Measurements from ENCODE around the gene SCAI.
"Not testable (repeated sequence)": the region's sequence is repeated elsewhere in the genome, so short reads cannot be mapped to it uniquely, and the experiment has no call there.

Gene SCAI

GRCh38 chr9:125143377-125144090 is at the start of gene SCAI:
Gene SCAI, minus strand, starts transcription at chr9:125143528. Its CDS starts 91 bp downstream, at chr9:125143437.
- DNase-seq (ENCODE audit: low spot score): peak; percentile 99
- Histone ChIP-seq H3K4me3 (peak within 1 kb of the TSS; percentile 91), H3K27ac (peak within 1 kb of the TSS; percentile 36 to 76)
- peak; percentile 99 for TF ChIP-seq CTCF (IDR thresholded peaks at IDR 0.05)

GRCh38 chr9:125190361-125190801 is 47.1 kb upstream of the SCAI start:
- TF ChIP-seq CTCF (IDR thresholded peaks at IDR 0.05): no peak
- Histone ChIP-seq H3K27ac (peak overlapping the region; percentile 96 to 98), H3K4me3 (peak overlapping the region; percentile 97)
- DNase-seq (ENCODE audit: low spot score): no peak

DNA sequence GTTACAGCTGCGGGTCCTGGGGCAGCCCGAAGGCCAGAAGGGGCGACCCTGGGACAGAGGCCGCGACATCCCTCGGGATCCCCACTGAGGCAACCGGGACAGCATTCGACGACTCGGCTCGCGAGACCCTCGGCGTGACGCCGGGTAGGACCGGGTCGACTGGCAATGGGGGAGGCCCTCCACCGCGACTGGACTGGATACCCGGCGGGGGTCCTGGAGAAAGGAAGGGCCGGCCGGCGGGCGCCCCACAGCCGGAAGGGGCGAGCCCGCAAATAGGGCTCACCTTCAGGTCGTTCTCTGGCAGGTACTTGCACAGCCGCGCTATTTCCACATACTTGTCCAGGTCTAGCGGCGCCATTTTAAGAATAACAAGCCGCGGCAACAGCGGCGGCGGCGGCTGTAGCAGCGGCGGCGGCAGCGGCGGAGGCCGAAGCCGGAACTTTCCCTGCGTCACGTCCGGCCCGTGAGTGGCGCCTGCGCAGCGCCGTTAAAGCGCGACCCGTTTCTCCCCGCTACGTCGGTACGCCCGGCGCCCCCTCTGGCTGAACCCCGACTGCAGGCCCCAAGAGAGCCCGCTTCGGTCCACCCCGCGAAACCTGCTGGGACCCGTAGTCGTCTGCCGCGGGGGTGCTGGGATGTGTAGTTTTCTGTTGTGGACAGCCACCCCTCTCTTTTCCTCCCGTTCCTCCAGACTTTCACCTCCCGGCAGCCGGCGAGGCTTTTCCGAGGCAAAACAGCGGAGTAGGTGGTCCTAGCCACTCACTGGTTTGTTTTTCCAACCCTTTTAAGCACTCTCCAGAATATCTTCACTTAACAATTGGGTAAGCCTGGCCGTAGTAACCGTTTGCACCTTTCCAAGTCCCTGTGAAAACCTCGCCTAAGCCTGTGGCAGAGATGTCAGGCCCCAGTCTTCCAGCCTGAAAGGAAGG is 46.3 kb upstream of the SCAI start, which contains the start of gene PPP6C:
Gene PPP6C, minus strand, starts transcription at position 443 of the 929 bp plus-strand sequence. Its CDS starts 85 bp downstream, at position 358.
- peak; percentile 28 for TF ChIP-seq CTCF (IDR thresholded peaks at IDR 0.05)
- DNase-seq (ENCODE audit: low spot score): peak; percentile 97
- peak within 1 kb of the TSS; percentile 96 to 98 for H3K27ac ChIP-seq
- H3K4me3 ChIP-seq: peak within 1 kb of the TSS; percentile 97

- Histone ChIP-seq H3K27ac (peak overlapping the region; percentile 96 to 98), H3K4me3 (peak overlapping the region; percentile 97)
- DNase-seq (ENCODE audit: low spot score): no peak
- no peak for TF ChIP-seq CTCF (IDR thresholded peaks at IDR 0.05)
Observed at GRCh38 chr9:125189011-125189360, 45.7 kb upstream of the SCAI start.

- no peak for TF ChIP-seq CTCF (IDR thresholded peaks at IDR 0.05)
- no peak for DNase-seq (ENCODE audit: low spot score)
- Histone ChIP-seq H3K27ac (peak overlapping the region; percentile 73 to 88), H3K4me3 (peak overlapping the region; percentile 31)
Observed at GRCh38 chr9:125183561-125183960, 40.2 kb upstream of the SCAI start.

DNA sequence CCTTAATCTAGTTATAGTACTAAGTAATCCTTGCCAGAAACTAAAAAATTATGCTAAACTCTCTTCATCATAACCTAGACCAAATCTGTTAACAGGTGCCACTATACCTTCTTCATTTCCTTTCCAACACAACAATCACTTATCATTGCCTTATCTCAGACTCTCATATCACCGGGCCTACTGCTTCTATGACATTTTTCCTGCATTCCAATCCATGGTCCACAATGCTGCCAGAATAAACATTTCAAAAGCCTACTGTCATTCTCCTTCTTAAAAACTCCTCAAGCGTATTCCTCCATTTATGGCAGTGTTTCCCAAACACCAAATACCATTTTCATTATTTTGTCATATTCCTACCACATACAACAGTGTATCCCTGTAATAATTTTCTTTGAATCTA is 39.7 kb upstream of the SCAI start:
- Histone ChIP-seq H3K27ac (peak overlapping the region; percentile 73 to 88), H3K4me3 (peak overlapping the region; percentile 31)
- no peak for DNase-seq (ENCODE audit: low spot score)
- no peak for TF ChIP-seq CTCF (IDR thresholded peaks at IDR 0.05)

- not testable (repeated sequence) for H3K4me3 ChIP-seq; DNase-seq (ENCODE audit: low spot score)
- H3K27ac ChIP-seq: peak overlapping the region in 1 of 2 donors; percentile 73
Observed at GRCh38 chr9:125181756-125182155, 38.4 kb upstream of the SCAI start.

Data from coronary artery (tissue), 2 donors.